Caco-2 (cell line): ENCODE results near the gene C14orf132. TPM values are rescaled to one million over a fixed set of nuclear protein-coding genes. Genes with fewer than 3 reads are reported as not detected.

Experiments
- BruUV-seq: library from RNA; stranded (reverse); fragments of 400-500 nt; replicated peaks from 2 replicates; lab custom pipeline; 2021; lab: Mats Ljungman, UMichigan
- CTCF ChIA-PET: fragments of 300-600 bp; sonication (Branson Sonifier 250); formaldehyde crosslinking; loops from one replicate; lab custom pipeline; 2022; ENCODE audit warnings: antibody characterized with exemption; lab: Charles Lee
- POLR2A ChIA-PET: fragments of 300-600 bp; sonication (Branson Sonifier 250); formaldehyde crosslinking; loops from one replicate; lab custom pipeline; 2022; ENCODE audit warnings: antibody characterized with exemption; lab: Charles Lee
- DNase-seq, 2 experiments: peaks; one replicate each; pipeline versions ENCODE4 v3.0.0 to v3.0.0-alpha.2; 2020 to 2022
- H3K27me3 ChIP-seq: replicated peaks from 2 replicates; pipeline ENCODE4 v1.6.0; 2011; ENCODE audit warnings: low read length; ENCODE audit not compliant: control insufficient read depth, insufficient read depth
- H3K36me3 ChIP-seq: 2 replicates; pipeline ENCODE4 v1.5.1; 2011; ENCODE audit warnings: low read length; ENCODE audit not compliant: control insufficient read depth, insufficient read depth
- H3K4me1 ChIP-seq: fragments of 250-450 bp; sonication (Bioruptor Pico); 2 replicates; pipeline ENCODE4 v1.5.1; 2020; ENCODE audit warnings: mild to moderate bottlenecking
- H3K4me3 ChIP-seq: 2 replicates; pipeline ENCODE4 v1.5.1; 2011; ENCODE audit warnings: low read depth, mild to moderate bottlenecking, control low read depth, low read length
- H3K9me3 ChIP-seq: fragments of 250-450 bp; sonication (Bioruptor Pico); 2 replicates; pipeline ENCODE4 v1.5.1; 2020; ENCODE audit warnings: mild to moderate bottlenecking, moderate library complexity
- H3K27ac Mint-ChIP-seq: one replicate; pipeline ENCODE4 v1.8.0; 2022; ENCODE audit warnings: mixed read lengths; ENCODE audit not compliant: unreplicated experiment
- H3K27me3 Mint-ChIP-seq: one replicate; pipeline ENCODE4 v1.8.0; 2022; ENCODE audit warnings: mixed read lengths; ENCODE audit not compliant: insufficient read depth, unreplicated experiment
- H3K36me3 Mint-ChIP-seq: one replicate; pipeline ENCODE4 v1.8.0; 2022; ENCODE audit warnings: mild to moderate bottlenecking, mixed read lengths; ENCODE audit not compliant: insufficient read depth, unreplicated experiment
- H3K4me1 Mint-ChIP-seq: one replicate; pipeline ENCODE4 v1.8.0; 2022; ENCODE audit warnings: low read depth, mixed read lengths; ENCODE audit not compliant: unreplicated experiment
- H3K4me3 Mint-ChIP-seq: one replicate; pipeline ENCODE4 v1.8.0; 2022; ENCODE audit warnings: mild to moderate bottlenecking, moderate library complexity, mixed read lengths; ENCODE audit not compliant: unreplicated experiment
- H3K9me3 Mint-ChIP-seq: one replicate; pipeline ENCODE4 v1.8.0; 2022; ENCODE audit warnings: mixed read lengths; ENCODE audit not compliant: unreplicated experiment
- intact Hi-C: fragments of 100-400 bp; cut with micrococcal nuclease; formaldehyde crosslinking; loops from one replicate; pipeline ENCODE4 v1.10.0; 2022; ENCODE audit not compliant: unreplicated experiment
- total RNA-seq: library from RNA; stranded (reverse); gene quantifications from 2 replicates; pipeline ENCODE4 v1.2.3, GENCODE V29; 2022
- TF ChIP-seq, protein P1 (sequence below), 2 experiments: fragments of 200-600 bp in 1 of 2; IDR thresholded peaks; 1 replicate in 1 of 2; 2 replicates in 1 of 2; pipeline versions ENCODE4 v1.5.1 to v1.8.0; 2011 to 2022; ENCODE audit warnings: antibody characterized with exemption in 1 of 2, control low read depth in 1 of 2, inconsistent platforms in 1 of 2, low read depth in 1 of 2, low read length in 1 of 2, mild to moderate bottlenecking in 1 of 2, moderate library complexity in 1 of 2; ENCODE audit not compliant: insufficient read depth in 1 of 2, severe bottlenecking in 1 of 2, unreplicated experiment in 1 of 2

Gene C14orf132
- total RNA-seq, 1 experiment from 2014 or later = 0.20 TPM

DNA sequence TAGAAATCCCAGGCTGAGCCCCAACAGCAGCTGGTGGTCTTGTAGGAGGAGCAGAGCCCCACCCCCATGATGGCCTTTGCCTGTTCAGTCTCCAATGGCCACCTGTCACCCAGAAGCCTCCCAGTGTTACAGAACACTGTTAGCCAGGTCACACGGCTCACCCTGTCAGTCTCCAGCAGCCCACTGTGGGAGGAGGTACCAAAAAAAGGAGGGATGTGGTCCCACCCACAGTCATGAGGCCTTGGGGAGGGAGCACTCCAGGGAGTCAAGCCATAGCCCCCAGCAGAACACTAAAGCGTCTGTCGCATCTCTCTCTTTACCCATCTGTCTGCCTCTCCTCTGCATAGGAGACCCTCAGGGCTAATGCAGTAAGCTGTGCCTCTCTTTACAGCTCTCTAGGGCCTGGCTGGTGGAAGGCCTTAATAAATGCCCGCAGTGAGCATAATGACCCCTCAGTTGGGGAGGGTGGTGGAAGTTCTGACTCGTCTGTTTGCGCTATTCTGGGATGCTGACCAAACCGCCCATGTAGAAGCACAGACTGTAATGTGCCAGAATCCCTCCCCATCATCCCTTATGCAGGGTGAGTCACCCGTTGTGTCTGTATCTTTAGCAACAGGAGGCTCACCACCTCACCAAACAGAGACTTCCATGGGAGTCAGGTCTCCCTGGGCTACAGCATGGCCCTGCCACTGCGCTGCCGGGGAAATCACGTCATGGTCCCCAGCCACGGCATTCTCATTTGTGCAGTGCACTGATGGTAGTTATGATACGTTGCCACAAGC is 14.6 kb downstream of the C14orf132 start:
- intact Hi-C loops = loop anchor here (5.0 kb wide), 2 partner anchors 56 to 491 kb away; no protein-coding TSS in a partner anchor
- Histone ChIP-seq H3K9me3 (no peaks in the 10 kb centered on the region), H3K4me1 (no peaks in the 10 kb centered on the region), H3K36me3 (no peaks in the 10 kb centered on the region), H3K4me3 (no peak overlapping the region), H3K27me3 (no peaks in the 10 kb centered on the region)
- Mint-ChIP-seq H3K9me3 (no peaks in the 10 kb centered on the region), H3K36me3 (no peaks in the 10 kb centered on the region), H3K4me1 (no peaks in the 10 kb centered on the region), H3K27me3 (peaks cover 10% of the 10 kb centered on the region), H3K27ac (no peak overlapping the region), H3K4me3 (no peak overlapping the region)
- ChIA-PET POLR2A (no interaction called here), CTCF (interaction anchor here (1.2 kb wide), 1 partner anchor 47 kb away, joined by 3 read pairs; no protein-coding TSS in a partner anchor)
- TF ChIP-seq, protein P1, sequence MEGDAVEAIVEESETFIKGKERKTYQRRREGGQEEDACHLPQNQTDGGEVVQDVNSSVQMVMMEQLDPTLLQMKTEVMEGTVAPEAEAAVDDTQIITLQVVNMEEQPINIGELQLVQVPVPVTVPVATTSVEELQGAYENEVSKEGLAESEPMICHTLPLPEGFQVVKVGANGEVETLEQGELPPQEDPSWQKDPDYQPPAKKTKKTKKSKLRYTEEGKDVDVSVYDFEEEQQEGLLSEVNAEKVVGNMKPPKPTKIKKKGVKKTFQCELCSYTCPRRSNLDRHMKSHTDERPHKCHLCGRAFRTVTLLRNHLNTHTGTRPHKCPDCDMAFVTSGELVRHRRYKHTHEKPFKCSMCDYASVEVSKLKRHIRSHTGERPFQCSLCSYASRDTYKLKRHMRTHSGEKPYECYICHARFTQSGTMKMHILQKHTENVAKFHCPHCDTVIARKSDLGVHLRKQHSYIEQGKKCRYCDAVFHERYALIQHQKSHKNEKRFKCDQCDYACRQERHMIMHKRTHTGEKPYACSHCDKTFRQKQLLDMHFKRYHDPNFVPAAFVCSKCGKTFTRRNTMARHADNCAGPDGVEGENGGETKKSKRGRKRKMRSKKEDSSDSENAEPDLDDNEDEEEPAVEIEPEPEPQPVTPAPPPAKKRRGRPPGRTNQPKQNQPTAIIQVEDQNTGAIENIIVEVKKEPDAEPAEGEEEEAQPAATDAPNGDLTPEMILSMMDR (IDR thresholded peaks at IDR 0.05; ENCODE audit: insufficient read depth in 1 of 2, low read depth in 1 of 2, low read length in 1 of 2, severe bottlenecking in 1 of 2, unreplicated experiment in 1 of 2) = no peak
- DNase-seq = no peak
- BruUV-seq = no TSS peak

DNA sequence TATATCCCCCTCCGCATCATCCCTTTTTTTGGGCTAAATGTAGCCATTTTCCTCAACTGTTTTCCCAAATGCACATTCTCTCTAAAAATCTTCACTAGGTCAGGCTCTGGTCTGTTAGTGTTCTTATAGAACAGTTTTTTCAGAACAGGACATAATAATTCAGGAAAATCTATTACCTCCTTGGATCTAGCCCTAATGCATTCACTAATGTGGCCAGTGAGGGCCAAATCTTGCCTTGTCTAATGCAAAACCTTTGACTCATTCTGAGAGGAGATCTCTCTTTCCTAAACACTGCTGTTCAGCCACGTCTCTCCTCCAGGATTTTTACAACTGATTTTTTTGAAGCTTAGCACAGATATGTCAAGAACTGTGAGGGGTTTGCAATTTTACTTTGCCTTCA is 15.5 kb downstream of the C14orf132 start:
- Histone ChIP-seq H3K4me1 (no peaks in the 10 kb centered on the region), H3K36me3 (no peaks in the 10 kb centered on the region), H3K9me3 (no peaks in the 10 kb centered on the region), H3K27me3 (peaks cover 1% of the 10 kb centered on the region; the same call in 1 of the 2 replicates), H3K4me3 (no peak overlapping the region)
- Mint-ChIP-seq H3K27me3 (peaks cover 11% of the 10 kb centered on the region), H3K36me3 (no peaks in the 10 kb centered on the region), H3K9me3 (no peaks in the 10 kb centered on the region), H3K4me3 (no peak overlapping the region), H3K27ac (no peak overlapping the region), H3K4me1 (no peaks in the 10 kb centered on the region)
- no TSS peak for BruUV-seq
- TF ChIP-seq, protein P1 (IDR thresholded peaks at IDR 0.05; ENCODE audit: insufficient read depth in 1 of 2, low read depth in 1 of 2, low read length in 1 of 2, severe bottlenecking in 1 of 2, unreplicated experiment in 1 of 2) = no peak
- CTCF ChIA-PET = interaction anchor here (1.2 kb wide), 1 partner anchor 46 kb away, joined by 3 read pairs; no protein-coding TSS in a partner anchor
- intact Hi-C loops = loop anchor here (5.0 kb wide), 3 partner anchors 57 to 492 kb away; no protein-coding TSS in a partner anchor
- no peak for DNase-seq
- POLR2A ChIA-PET = no interaction called here

DNA sequence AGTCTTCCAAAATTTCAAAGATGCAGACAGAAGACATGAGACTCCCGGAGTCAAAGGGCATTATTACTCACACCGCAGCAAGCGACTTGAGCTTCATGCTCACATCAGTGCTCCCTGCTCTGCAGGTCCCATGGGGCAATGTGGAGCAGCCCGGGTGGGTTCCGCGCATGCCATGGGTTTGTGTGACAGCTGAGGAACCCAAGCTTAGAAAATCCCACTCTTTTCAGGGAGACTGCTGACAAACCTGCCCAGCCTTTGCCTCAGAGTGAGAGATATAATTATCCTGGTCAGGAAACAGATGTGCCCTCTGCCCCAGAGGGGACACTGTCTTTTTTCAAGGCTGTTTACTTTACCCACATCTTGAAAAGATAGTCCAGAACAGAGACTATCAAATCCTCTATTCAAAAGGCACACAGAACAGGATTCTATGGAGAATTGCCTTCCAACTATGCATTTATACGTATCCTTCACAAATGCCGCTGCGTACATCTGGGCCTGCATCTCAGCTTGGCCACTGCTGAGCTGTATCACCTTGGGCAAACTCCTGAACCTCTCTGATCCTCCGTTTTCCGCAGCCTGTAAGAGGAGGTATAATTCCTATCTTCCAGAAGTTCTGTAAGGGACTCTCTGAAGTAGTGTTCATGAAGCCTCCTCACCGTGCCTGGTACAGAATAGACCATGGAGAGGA is 16.0 kb downstream of the C14orf132 start:
- no peaks in the 10 kb centered on the region for H3K36me3 ChIP-seq
- H3K4me1 ChIP-seq = no peaks in the 10 kb centered on the region
- no TSS peak for BruUV-seq
- intact Hi-C loops = loop anchor here (5.0 kb wide), 1 partner anchor 222 kb away; no protein-coding TSS in a partner anchor
- TF ChIP-seq, protein P1 (IDR thresholded peaks at IDR 0.05; ENCODE audit: insufficient read depth in 1 of 2, low read depth in 1 of 2, low read length in 1 of 2, severe bottlenecking in 1 of 2, unreplicated experiment in 1 of 2) = no peak
- ChIA-PET POLR2A (no interaction called here), CTCF (interaction anchor here (1.2 to 2.4 kb wide), 3 partner anchors 41 to 46 kb away, joined by 3 to 26 read pairs (median 6); no protein-coding TSS in a partner anchor)
- Mint-ChIP-seq H3K27ac (no peak overlapping the region), H3K27me3 (peaks cover 14% of the 10 kb centered on the region), H3K4me3 (no peak overlapping the region), H3K36me3 (no peaks in the 10 kb centered on the region), H3K9me3 (no peaks in the 10 kb centered on the region), H3K4me1 (no peaks in the 10 kb centered on the region)
- no peak for DNase-seq
- H3K27me3 ChIP-seq = peaks cover 1% of the 10 kb centered on the region; the same call in 1 of the 2 replicates
- no peaks in the 10 kb centered on the region for H3K9me3 ChIP-seq
- no peak overlapping the region for H3K4me3 ChIP-seq
